Endothelial cell of umbilical vein (primary cell): ENCODE measurements around the gene MRPS27. TPM values are rescaled to one million over a fixed set of nuclear protein-coding genes. Genes with fewer than 3 reads are reported as not detected.

ENCODE experiments used
- BruUV-seq: library from RNA; stranded (reverse); fragments of 400-500 nt; replicated peaks from 2 replicates; lab custom pipeline; 2021; lab: Mats Ljungman, UMichigan
- CTCF ChIA-PET: fragments of 300-600, 350-600 bp; sonication (Branson Sonifier 250); formaldehyde crosslinking; loops from one replicate; lab custom pipeline; 2021; ENCODE audit warnings: antibody characterized with exemption, inconsistent platforms; lab: Charles Lee
- POLR2A ChIA-PET: fragments of 300-600, 350-600 bp; sonication (Branson Sonifier 250); formaldehyde crosslinking; loops from one replicate; lab custom pipeline; 2021; ENCODE audit warnings: antibody characterized with exemption, inconsistent platforms; lab: Charles Lee
- DNase-seq: peaks from one replicate; pipeline ENCODE4 v3.0.0-alpha.2; 2011; ENCODE audit warnings: low read depth, low spot score
- FAIRE-seq: peaks from 2 replicates; lab custom pipeline; 2011; peaks lifted over from hg19 to GRCh38; lab: Jason Lieb, UNC
- H2AFZ ChIP-seq: 2 replicates; pipeline ENCODE4 v1.6.0; 2012; ENCODE audit warnings: low read depth, low read length, control low read depth, inconsistent platforms
- H3K27ac ChIP-seq: 2 replicates; pipeline ENCODE4 v1.5.1; 2011; ENCODE audit warnings: low read depth, mild to moderate bottlenecking, control low read depth, low read length, moderate library complexity; ENCODE audit not compliant: insufficient read depth
- H3K27me3 ChIP-seq, 2 experiments: 2 replicates each; pipeline versions ENCODE4 v1.6.0 to v1.6.1; 2011; ENCODE audit warnings: low read length in 2 of 2, mixed read lengths in 1 of 2; ENCODE audit not compliant: control insufficient read depth in 2 of 2, insufficient read depth in 2 of 2
- H3K36me3 ChIP-seq, 2 experiments: 2 replicates in 1 of 2; 3 replicates in 1 of 2; pipeline ENCODE4 v1.5.1; 2011; ENCODE audit warnings: low read length in 2 of 2, mild to moderate bottlenecking in 1 of 2, moderate library complexity in 1 of 2; ENCODE audit not compliant: control insufficient read depth in 2 of 2, insufficient read depth in 2 of 2; ENCODE audit errors: extremely low read depth in 1 of 2
- H3K4me1 ChIP-seq: 3 replicates; pipeline ENCODE4 v1.5.1; 2011; ENCODE audit warnings: mild to moderate bottlenecking, low read length; ENCODE audit not compliant: control insufficient read depth, insufficient read depth; ENCODE audit errors: extremely low read depth
- H3K4me2 ChIP-seq: 2 replicates; pipeline ENCODE4 v1.6.1; 2011; ENCODE audit warnings: low read length, control low read depth, mixed read lengths; ENCODE audit not compliant: insufficient read depth
- H3K4me3 ChIP-seq, 3 experiments: fragments of 200-600 bp in 1 of 3; sonication (generic), shearing (Covaris generic) in 1 of 3; replicated peaks in 1 of 3; 2 replicates each; pipeline ENCODE4 v1.5.1; 2011 to 2016; ENCODE audit warnings: control low read depth in 3 of 3, low read length in 3 of 3, mild to moderate bottlenecking in 2 of 3, inconsistent platforms in 1 of 3, low read depth in 1 of 3, moderate library complexity in 1 of 3; ENCODE audit not compliant: insufficient read depth in 1 of 3
- H3K79me2 ChIP-seq: 2 replicates; pipeline ENCODE4 v1.6.0; 2012; ENCODE audit warnings: low read length, inconsistent platforms; ENCODE audit not compliant: control insufficient read depth, insufficient read depth
- H3K9ac ChIP-seq: replicated peaks from 2 replicates; pipeline ENCODE3; 2011; ENCODE audit warnings: low read length, control low read depth; ENCODE audit not compliant: insufficient read depth; ENCODE audit errors: extremely low read depth
- H3K9me1 ChIP-seq: replicated peaks from 3 replicates; pipeline ENCODE4 v1.6.0; 2011; ENCODE audit warnings: mild to moderate bottlenecking, low read length; ENCODE audit not compliant: control insufficient read depth, insufficient read depth; ENCODE audit errors: extremely low read depth
- H3K9me3 ChIP-seq: replicated peaks from 2 replicates; pipeline ENCODE4 v1.5.1; 2012; ENCODE audit warnings: low read length, inconsistent platforms; ENCODE audit not compliant: control insufficient read depth, insufficient read depth
- H4K20me1 ChIP-seq: replicated peaks from 2 replicates; pipeline ENCODE3; 2011; ENCODE audit warnings: mild to moderate bottlenecking, low read length; ENCODE audit not compliant: control insufficient read depth, insufficient read depth; ENCODE audit errors: extremely low read depth
- CTCF ChIP-seq, 2 donors: IDR thresholded peaks; 1 replicate in 1 of 2; 2 replicates in 1 of 2; pipeline ENCODE4 v1.5.1; 2011; ENCODE audit warnings: low read length in 2 of 2, mild to moderate bottlenecking in 2 of 2, moderate library complexity in 2 of 2, control low read depth in 1 of 2, inconsistent platforms in 1 of 2, low read depth in 1 of 2; ENCODE audit not compliant: insufficient read depth in 1 of 2; ENCODE audit errors: extremely low read depth in 1 of 2
- EZH2 ChIP-seq: IDR thresholded peaks from 2 replicates; pipeline ENCODE4 v1.6.1; 2012; ENCODE audit warnings: borderline replicate concordance, low read depth, mild to moderate bottlenecking, moderate library complexity, low read length, inconsistent platforms; ENCODE audit not compliant: severe bottlenecking
- FOS ChIP-seq: IDR thresholded peaks from 2 replicates; pipeline ENCODE4 v1.6.1; 2011; ENCODE audit warnings: mild to moderate bottlenecking, low read length, moderate library complexity, borderline replicate concordance; ENCODE audit not compliant: insufficient read depth
- GATA2 ChIP-seq: IDR thresholded peaks from 2 replicates; pipeline ENCODE4 v1.7.0; 2011; ENCODE audit warnings: low read depth, mild to moderate bottlenecking, moderate library complexity, mixed read lengths, low read length; ENCODE audit not compliant: insufficient read length, insufficient read depth
- JUN ChIP-seq: IDR thresholded peaks from 2 replicates; pipeline ENCODE4 v1.6.1; 2011; ENCODE audit warnings: borderline replicate concordance, low read depth; ENCODE audit not compliant: insufficient read length, insufficient read depth
- MYC ChIP-seq: IDR thresholded peaks from one replicate; pipeline ENCODE4 v1.6.1; 2011; ENCODE audit warnings: mild to moderate bottlenecking, low read depth, low read length
- POLR2A ChIP-seq: IDR thresholded peaks from 2 replicates; pipeline ENCODE4 v1.6.1; 2012; ENCODE audit warnings: low read depth, mild to moderate bottlenecking, control low read depth, low read length
- POLR2AphosphoS5 ChIP-seq: IDR thresholded peaks from 2 replicates; pipeline ENCODE4 v1.6.1; 2012; ENCODE audit warnings: low read depth, mild to moderate bottlenecking, control low read depth, low read length, moderate library complexity; ENCODE audit not compliant: insufficient read depth
- dilution Hi-C: fragments of 300-500 bp; cut with MboI; formaldehyde crosslinking; loops from one replicate; pipeline ENCODE4 v1.15.0; 2019; ENCODE audit warnings: low sequenced_read_pairs; ENCODE audit not compliant: extremely low pct_ligation_motif_present
- intact Hi-C: fragments of 100-400 bp; cut with micrococcal nuclease; formaldehyde crosslinking; loops from one replicate; pipeline ENCODE4 v1.10.0; 2022
- polyA plus RNA-seq, 4 experiments: library from polyadenylated mRNA; depleted of rRNA in 3 of 4; stranded (reverse) in 3 of 4; unstranded in 1 of 4; fragments of >200 nt; gene quantifications; 2 replicates each; pipeline versions ENCODE4 v1.2.1 to v1.2.3, GENCODE V29; 2011 to 2012; ENCODE audit warnings: missing spikeins in 1 of 4
- total RNA-seq: library from RNA; stranded (reverse); gene quantifications from 2 replicates; pipeline ENCODE4 v1.2.3, GENCODE V29; 2021
- TF ChIP-seq, protein P1 (sequence below): IDR thresholded peaks from 2 replicates; pipeline ENCODE4 v1.6.1; 2011; ENCODE audit not compliant: insufficient read depth, insufficient read length

The MRPS27 gene
- total and polyA plus RNA-seq, 2 donors (not counting 3 experiments of a cell fraction or from before 2014, with no cell fraction given) = 56.0 to 67.1 TPM

GRCh38 chr5:72237879-72238278 is 82.2 kb downstream of the MRPS27 start:
- H3K4me2 ChIP-seq = no peak overlapping the region
- H3K36me3 ChIP-seq = peaks cover 0 to 4% of the 10 kb centered on the region in 2 experiments
- FAIRE-seq (no peak), DNase-seq (no peak)
- H4K20me1 ChIP-seq = no peaks in the 10 kb centered on the region
- POLR2A ChIA-PET = no interaction called here
- H3K79me2 ChIP-seq = peaks cover 11% of the 10 kb centered on the region
- dilution Hi-C loops = no loop called here
- H3K9me1 ChIP-seq = no peaks in the 10 kb centered on the region
- peaks cover 38% of the 10 kb centered on the region for H3K4me1 ChIP-seq
- intact Hi-C loops = no loop called here
- H3K4me3 ChIP-seq = no peak overlapping the region
- H3K27ac ChIP-seq = no peak overlapping the region
- BruUV-seq = no TSS peak
- TF ChIP-seq EZH2 (no peak), POLR2AphosphoS5 (no peak), GATA2 (no peak), POLR2A (no peak), CTCF (IDR thresholded peaks at IDR 0.05; ENCODE audit: extremely low read depth in 1 of 2, insufficient read depth in 1 of 2, low read depth in 1 of 2, low read length in 2 of 2) (no peak), JUN (no peak), MYC (no peak), FOS (no peak)
- TF ChIP-seq, protein P1, sequence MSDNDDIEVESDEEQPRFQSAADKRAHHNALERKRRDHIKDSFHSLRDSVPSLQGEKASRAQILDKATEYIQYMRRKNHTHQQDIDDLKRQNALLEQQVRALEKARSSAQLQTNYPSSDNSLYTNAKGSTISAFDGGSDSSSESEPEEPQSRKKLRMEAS = no peak
- no peak overlapping the region for H2AFZ ChIP-seq
- no peaks in the 10 kb centered on the region for H3K9me3 ChIP-seq
- H3K27me3 ChIP-seq = no peaks in the 10 kb centered on the region
- H3K9ac ChIP-seq = no peak overlapping the region
- CTCF ChIA-PET = interaction anchor here (0.7 to 1.7 kb wide), 2 partner anchors 8 to 10 kb away, joined by 3 to 9 read pairs; no protein-coding TSS in a partner anchor
